Activated naive CD8-positive, alpha-beta T cell (primary cell): Measurements from ENCODE around the gene DNMBP.

Source experiments
- H3K27ac Mint-ChIP-seq: one replicate; pipeline ENCODE4 v1.8.0; 2021; ENCODE audit warnings: mixed read lengths
- H3K27me3 Mint-ChIP-seq: one replicate; pipeline ENCODE4 v1.8.0; 2021; ENCODE audit warnings: mixed read lengths
- H3K36me3 Mint-ChIP-seq: one replicate; pipeline ENCODE4 v1.8.0; 2021; ENCODE audit warnings: mixed read lengths
- H3K4me1 Mint-ChIP-seq: one replicate; pipeline ENCODE4 v1.8.0; 2021; ENCODE audit warnings: low read depth, mixed read lengths
- H3K4me3 Mint-ChIP-seq: one replicate; pipeline ENCODE4 v1.8.0; 2021; ENCODE audit warnings: mild to moderate bottlenecking, mixed read lengths
- H3K9me3 Mint-ChIP-seq: one replicate; pipeline ENCODE4 v1.8.0; 2021; ENCODE audit warnings: low read depth, mixed read lengths

DNMBP gene

DNA sequence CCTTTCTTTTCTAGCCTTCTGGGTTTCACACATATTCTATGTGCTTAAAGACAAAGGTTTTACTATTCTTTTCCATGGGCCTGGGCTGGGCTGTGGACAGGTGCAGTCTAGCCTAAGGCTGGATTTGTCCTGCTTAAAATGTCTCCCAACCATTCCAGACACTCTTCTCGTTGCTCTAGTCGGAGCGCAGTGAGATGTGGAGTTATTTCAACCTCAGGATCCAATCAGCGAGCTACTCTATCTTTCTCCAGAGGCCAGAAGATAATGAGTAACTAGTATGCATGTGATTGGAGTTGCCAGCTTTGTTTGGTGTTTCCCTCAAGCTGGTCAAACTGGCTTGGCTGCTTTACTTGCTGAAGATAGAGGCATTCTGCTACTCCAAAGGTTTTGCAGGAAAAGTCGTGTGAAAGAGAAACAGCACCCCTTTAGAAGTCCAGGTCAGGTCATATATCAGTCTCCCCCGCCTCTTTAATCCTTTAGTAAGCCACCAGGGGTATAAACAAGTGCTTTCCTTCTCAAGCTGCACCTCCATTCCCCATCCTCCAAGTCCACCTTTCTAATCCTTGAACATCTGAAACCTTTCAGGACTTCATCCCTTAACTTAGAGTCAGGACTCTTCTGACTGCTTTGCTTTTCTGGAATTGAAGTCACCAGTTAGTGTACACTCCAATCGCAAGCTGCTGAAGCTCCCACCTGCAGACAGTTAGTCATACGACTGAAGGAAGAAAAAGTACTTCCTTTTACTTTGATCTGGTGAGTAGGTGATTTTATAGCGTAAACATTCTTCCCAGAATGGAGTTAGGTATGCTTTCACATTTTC is 78.8 kb downstream of the DNMBP start:
- H3K27ac Mint-ChIP-seq = no peak overlapping the region
- H3K27me3 Mint-ChIP-seq = no peaks in the 10 kb centered on the region
- peaks cover 2% of the 10 kb centered on the region for H3K36me3 Mint-ChIP-seq
- no peak overlapping the region for H3K4me3 Mint-ChIP-seq
- peaks cover 10% of the 10 kb centered on the region for H3K4me1 Mint-ChIP-seq
- H3K9me3 Mint-ChIP-seq = no peaks in the 10 kb centered on the region

DNA sequence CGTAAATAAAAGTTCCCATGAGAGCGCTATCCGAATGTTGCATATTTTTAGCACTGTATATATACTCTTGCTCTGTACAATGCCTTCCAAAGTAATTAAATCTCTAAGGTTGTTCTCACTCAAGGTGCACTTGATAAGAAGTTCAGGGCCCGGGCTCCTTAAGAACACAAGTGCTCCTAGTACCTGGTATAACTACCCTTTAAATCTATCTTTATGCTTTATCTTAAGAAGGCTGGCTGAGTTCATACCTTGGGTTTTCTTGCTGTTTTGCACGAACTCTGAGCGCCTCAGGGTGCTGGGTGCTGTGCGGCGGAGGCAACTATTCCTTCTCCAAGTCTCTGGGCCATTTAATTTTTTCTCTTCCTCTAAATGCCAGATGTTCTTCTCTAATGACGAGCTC is 80.4 kb downstream of the DNMBP start:
- H3K36me3 Mint-ChIP-seq = peaks cover 5% of the 10 kb centered on the region
- H3K9me3 Mint-ChIP-seq = no peaks in the 10 kb centered on the region
- H3K27ac Mint-ChIP-seq = no peak overlapping the region
- no peak overlapping the region for H3K4me3 Mint-ChIP-seq
- peaks cover 10% of the 10 kb centered on the region for H3K4me1 Mint-ChIP-seq
- H3K27me3 Mint-ChIP-seq = no peaks in the 10 kb centered on the region

GRCh38 chr10:99927721-99928280 is 81.9 kb downstream of the DNMBP start:
- Mint-ChIP-seq H3K9me3 (no peaks in the 10 kb centered on the region), H3K4me3 (no peak overlapping the region), H3K4me1 (peaks cover 10% of the 10 kb centered on the region), H3K36me3 (peaks cover 10% of the 10 kb centered on the region), H3K27ac (no peak overlapping the region), H3K27me3 (no peaks in the 10 kb centered on the region)

GRCh38 chr10:99926925-99927720 is 82.6 kb downstream of the DNMBP start:
- Mint-ChIP-seq H3K27ac (no peak overlapping the region), H3K27me3 (no peaks in the 10 kb centered on the region), H3K4me1 (peaks cover 10% of the 10 kb centered on the region), H3K9me3 (no peaks in the 10 kb centered on the region), H3K4me3 (no peak overlapping the region), H3K36me3 (peaks cover 10% of the 10 kb centered on the region)

GRCh38 chr10:99924451-99925255 is 85.1 kb downstream of the DNMBP start:
- Mint-ChIP-seq H3K9me3 (no peaks in the 10 kb centered on the region), H3K36me3 (peaks cover 10% of the 10 kb centered on the region), H3K27me3 (no peaks in the 10 kb centered on the region), H3K4me1 (peaks cover 3% of the 10 kb centered on the region), H3K27ac (no peak overlapping the region), H3K4me3 (no peak overlapping the region)

GRCh38 chr10:99921948-99922347 is 87.8 kb downstream of the DNMBP start:
- Mint-ChIP-seq H3K36me3 (peaks cover 7% of the 10 kb centered on the region), H3K4me1 (peaks cover 1% of the 10 kb centered on the region), H3K4me3 (no peak overlapping the region), H3K9me3 (no peaks in the 10 kb centered on the region), H3K27me3 (no peaks in the 10 kb centered on the region), H3K27ac (no peak overlapping the region)

DNA sequence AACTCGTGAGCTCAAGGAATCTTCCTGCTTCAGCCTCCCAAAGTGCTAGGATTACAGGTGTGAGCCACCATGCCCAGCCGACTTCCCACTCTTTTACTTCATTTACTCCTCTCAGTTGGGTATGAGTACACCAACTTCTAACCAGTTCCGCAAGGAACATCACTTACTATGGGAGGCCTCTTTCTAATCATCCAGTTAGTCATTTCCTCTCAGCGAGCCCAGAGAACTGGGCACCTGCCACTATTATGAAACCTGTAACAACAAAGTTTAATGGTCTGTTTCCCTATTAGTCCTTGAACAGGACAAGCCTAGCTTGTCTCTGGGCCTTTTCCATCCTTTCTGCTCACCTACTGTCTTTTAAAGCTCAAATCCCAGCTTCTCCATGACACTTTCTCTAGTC is 88.8 kb downstream of the DNMBP start:
- H3K27me3 Mint-ChIP-seq = no peaks in the 10 kb centered on the region
- no peak overlapping the region for H3K4me3 Mint-ChIP-seq
- H3K9me3 Mint-ChIP-seq = no peaks in the 10 kb centered on the region
- H3K27ac Mint-ChIP-seq = no peak overlapping the region
- H3K36me3 Mint-ChIP-seq = peaks cover 7% of the 10 kb centered on the region
- peaks cover 1% of the 10 kb centered on the region for H3K4me1 Mint-ChIP-seq

DNA sequence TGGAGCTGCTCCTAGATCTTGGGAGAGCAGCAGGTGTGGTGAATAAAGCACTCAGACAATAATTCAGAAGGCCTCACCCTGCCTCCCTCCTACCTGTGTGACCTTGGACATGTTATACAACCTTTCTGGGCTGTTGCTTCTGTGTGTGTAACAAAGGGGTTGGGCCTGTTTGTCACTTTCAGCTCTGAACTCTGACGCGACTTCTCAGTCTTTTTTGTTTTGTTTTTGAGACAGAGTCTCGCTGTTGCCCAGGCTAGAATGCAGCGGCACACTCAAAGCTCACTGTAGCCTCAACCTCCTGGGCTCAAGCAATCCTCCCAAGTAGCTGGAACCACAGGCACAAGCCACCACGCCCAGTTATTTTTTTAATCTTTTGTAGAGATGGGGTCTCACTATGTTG is 89.3 kb downstream of the DNMBP start:
- Mint-ChIP-seq H3K4me1 (peaks cover 1% of the 10 kb centered on the region), H3K27me3 (no peaks in the 10 kb centered on the region), H3K9me3 (no peaks in the 10 kb centered on the region), H3K36me3 (peaks cover 10% of the 10 kb centered on the region), H3K27ac (no peak overlapping the region), H3K4me3 (no peak overlapping the region)

DNA sequence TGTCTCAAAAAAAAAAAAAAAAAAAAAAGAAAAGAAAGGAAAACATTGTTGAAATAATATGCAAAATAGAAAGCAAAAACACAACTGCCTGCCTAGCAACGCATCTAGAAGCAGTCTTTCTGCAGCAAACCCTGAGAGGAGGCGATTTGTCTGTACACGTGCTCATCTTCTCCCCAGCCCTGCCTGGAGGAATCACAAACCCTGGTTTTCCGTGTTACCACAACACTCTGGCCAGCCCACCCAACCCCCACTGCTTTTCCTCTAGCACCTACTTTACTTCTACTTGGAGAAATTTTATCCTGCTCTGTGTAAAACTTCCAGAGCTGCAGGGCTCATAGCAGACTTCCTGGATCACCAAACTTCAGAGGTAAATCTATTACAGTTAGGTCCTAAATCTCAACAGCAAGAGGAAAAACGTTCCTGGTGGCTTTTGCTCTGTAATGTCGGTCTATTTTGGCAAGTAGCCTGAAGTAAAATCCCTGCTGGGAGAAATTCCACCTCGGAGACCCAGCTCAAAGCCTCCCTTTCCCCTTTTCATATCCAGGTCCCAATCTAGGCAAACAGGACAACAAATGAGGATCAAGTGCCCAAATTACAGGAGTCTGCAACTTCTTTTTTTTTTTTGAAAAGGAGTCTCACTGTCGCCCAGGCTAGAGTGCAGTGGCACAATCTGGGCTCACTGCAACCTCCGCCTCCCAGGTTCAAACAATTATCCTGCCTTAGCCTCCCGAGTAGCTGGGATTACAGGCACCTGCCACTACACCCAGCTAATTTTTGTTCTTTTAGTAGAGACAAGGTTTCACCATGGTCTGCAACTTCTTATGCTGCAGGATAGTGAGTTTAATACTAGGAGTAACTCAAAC is 91.6 kb downstream of the DNMBP start:
- H3K4me3 Mint-ChIP-seq = no peak overlapping the region

GRCh38 chr10:99916776-99917175 is 93.0 kb downstream of the DNMBP start:
- peaks cover 2% of the 10 kb centered on the region for H3K36me3 Mint-ChIP-seq
- H3K9me3 Mint-ChIP-seq = no peaks in the 10 kb centered on the region
- no peaks in the 10 kb centered on the region for H3K27me3 Mint-ChIP-seq
- no peak overlapping the region for H3K27ac Mint-ChIP-seq
- no peak overlapping the region for H3K4me3 Mint-ChIP-seq
- no peaks in the 10 kb centered on the region for H3K4me1 Mint-ChIP-seq

More for the DNA sequence above, 91.6 kb downstream of the DNMBP start:
- no peaks in the 10 kb centered on the region for H3K9me3 Mint-ChIP-seq
- H3K27me3 Mint-ChIP-seq = no peaks in the 10 kb centered on the region
- no peak overlapping the region for H3K27ac Mint-ChIP-seq
- peaks cover 1% of the 10 kb centered on the region for H3K4me1 Mint-ChIP-seq
- H3K36me3 Mint-ChIP-seq = peaks cover 2% of the 10 kb centered on the region

GRCh38 chr10:99915414-99915813 is 94.3 kb downstream of the DNMBP start:
- Mint-ChIP-seq H3K4me3 (no peak overlapping the region), H3K27me3 (no peaks in the 10 kb centered on the region), H3K36me3 (peaks cover 2% of the 10 kb centered on the region), H3K9me3 (no peaks in the 10 kb centered on the region), H3K4me1 (no peaks in the 10 kb centered on the region), H3K27ac (no peak overlapping the region)

- no peaks in the 10 kb centered on the region for H3K4me1 Mint-ChIP-seq
- H3K9me3 Mint-ChIP-seq = no peaks in the 10 kb centered on the region
- H3K4me3 Mint-ChIP-seq = no peak overlapping the region
- no peak overlapping the region for H3K27ac Mint-ChIP-seq
- H3K27me3 Mint-ChIP-seq = no peaks in the 10 kb centered on the region
- peaks cover 2% of the 10 kb centered on the region for H3K36me3 Mint-ChIP-seq
Measured at GRCh38 chr10:99914236-99914635, 95.5 kb downstream of the DNMBP start.

DNA sequence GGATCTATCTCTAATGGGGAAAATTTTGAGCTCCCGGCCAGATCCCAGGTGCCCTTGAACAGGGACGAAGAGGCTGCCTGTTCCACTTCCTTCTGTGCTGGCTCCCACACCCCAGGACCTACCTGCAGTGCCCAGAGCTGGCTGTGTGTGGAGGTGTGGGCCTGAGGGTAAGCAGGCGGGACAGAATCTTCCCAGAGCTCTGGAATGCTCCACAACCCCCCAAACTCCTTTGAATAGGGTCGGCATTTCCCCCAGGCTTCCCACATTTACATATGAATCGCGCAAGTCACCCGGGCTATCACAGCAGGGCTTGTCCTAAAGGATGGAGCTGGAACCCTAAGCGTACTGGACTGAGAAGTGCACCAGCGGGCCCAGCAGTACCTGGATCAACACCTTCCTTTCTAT is 95.9 kb downstream of the DNMBP start:
- Mint-ChIP-seq H3K9me3 (no peaks in the 10 kb centered on the region), H3K4me3 (no peak overlapping the region), H3K36me3 (peaks cover 2% of the 10 kb centered on the region), H3K27ac (no peak overlapping the region), H3K27me3 (no peaks in the 10 kb centered on the region), H3K4me1 (no peaks in the 10 kb centered on the region)

GRCh38 chr10:99912041-99912440 is 97.7 kb downstream of the DNMBP start:
- H3K9me3 Mint-ChIP-seq = no peaks in the 10 kb centered on the region

More at GRCh38 chr10:99912041-99912440, 97.7 kb downstream of the DNMBP start:
- Mint-ChIP-seq H3K36me3 (peaks cover 10% of the 10 kb centered on the region), H3K27ac (no peak overlapping the region), H3K4me1 (no peaks in the 10 kb centered on the region), H3K27me3 (no peaks in the 10 kb centered on the region), H3K4me3 (no peak overlapping the region)
